ENCODE measurements around the gene SLIT3.
A peak's percentile ranks its signal among the peaks of the same experiment; 100 is the strongest.

The SLIT3 gene

DNA sequence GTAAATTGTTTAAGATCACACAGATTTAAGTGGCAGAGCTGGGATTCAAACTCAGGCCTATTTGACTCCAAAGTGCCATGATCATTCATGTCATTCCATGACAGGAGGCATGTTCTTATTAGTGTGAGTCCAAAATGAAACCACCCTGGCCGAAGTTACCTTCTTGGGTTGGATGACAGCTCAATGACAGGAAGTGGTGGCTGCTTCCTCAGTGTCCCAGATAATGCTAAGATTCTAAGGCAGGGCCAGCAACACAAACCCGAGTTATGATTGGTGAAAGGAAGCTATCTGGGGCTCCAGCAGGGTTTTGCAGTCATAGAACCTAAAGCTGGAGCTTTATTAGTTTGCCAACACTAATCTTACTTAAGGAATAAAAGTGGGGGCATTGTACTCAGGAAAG, 340.4 kb downstream of the SLIT3 start:
- no peak for DNase-seq (ENCODE audit: low spot score)

DNA sequence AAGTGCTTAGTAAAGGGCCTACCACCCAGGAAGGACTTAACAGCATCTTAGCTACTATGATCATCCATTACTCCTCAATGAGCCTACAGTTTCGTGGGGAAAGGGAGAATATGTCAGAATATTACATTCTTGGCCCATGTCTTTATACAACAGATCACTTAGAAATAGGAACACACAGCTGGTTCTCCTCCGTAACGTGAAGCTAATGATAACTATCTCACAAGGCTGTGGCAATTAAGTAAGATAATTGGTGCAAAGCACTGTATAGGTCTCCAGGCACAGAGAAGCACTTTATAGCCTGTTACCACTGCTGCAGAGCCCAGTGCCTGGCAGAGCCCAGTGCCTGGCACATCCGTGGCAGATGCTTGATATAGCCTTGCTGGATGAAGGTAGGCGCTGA, 347.6 kb downstream of the SLIT3 start:
- DNase-seq (ENCODE audit: low spot score), result no peak

DNA sequence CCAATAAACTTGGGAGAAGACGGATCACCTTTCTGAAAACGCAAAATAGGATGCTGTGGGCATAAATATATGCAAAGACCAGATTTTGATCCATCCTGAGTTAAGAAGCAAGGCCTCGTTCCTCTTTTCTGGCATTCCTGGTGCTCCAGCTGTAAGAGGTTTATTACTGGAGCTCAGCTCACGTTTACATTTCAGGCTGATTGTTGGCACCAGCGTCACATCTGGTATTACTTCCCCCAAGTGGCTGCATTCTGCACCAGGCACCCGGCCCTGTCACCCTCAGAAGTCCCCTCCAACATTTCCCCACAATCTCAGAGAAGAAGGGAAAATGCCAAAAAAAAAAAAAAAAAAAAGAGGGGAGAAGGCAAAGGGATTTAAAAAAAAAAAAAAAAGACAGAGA, 348.7 kb downstream of the SLIT3 start:
- no peak for DNase-seq (ENCODE audit: low spot score)

DNA sequence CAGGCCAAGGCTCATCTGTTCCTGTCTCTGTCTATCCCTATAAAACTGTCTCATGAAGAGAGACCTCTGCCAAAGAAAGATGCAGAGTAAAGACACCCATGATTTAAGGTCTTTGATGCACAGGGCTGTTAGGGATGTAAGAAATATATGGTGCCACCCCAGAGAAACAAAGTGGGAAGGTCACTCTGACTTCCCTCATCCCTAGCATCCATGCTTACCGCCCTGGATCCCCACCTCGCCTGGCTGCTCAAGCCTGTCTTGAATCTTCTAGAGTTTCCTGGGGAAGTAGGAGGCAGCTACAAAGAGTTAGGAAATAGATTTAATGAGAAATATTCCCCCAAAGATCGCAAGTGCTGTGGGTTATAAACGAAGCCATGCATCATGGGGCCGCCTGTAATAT, 349.2 kb downstream of the SLIT3 start:
- no peak for DNase-seq (ENCODE audit: low spot score)

DNA sequence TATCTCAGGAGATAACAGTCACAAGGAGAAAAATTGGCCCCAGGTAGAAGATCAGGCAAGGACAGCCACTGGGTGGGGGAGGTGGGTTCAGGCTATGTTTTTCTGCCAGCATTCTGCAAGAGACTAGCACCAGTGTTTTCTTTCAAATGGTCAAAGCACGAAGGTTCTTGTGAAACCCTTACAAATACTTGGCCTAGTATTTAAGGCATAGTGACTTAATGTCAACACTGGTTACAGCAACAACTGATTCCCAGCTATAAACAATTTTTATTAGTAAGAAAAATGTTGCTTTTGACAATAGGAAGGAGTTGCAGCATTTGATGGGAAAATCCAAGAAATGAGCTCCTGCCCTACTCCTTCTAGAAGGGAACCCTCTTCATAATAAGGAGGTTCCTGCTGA, 349.6 kb downstream of the SLIT3 start:
- no peak for DNase-seq (ENCODE audit: low spot score)

DNA sequence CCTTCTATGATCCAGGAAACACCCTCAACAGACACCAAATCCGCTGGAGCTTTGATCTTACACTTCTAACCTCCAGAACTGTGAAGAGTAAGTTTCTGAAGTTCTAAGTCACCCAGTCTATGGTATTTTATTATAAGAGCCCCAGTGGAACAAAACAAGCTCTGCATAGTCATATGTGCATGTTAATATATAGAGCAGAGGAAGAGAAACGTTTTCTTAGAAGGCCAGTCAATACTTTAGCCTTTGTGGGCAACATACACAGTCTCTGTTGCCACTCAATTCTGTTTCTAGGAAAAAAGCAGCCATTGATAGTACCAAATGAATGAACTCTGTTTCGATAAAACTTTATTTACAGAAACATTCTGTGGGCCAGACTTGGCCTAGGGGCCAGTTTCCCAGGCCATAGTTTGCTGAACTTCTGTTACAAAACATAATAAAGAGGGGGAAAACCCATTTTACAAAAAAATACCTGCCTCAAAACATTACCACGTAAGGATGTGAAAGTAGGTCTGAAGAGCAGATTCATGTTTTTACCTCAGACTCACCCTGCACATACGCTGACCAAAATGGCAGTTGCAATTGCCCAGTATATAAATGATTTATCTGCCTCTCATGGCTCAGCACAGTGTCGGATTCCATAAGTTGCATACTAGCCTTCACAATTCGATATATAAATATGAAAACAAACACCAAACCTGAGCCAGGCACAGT, 350.5 kb downstream of the SLIT3 start:
- no peak for DNase-seq (ENCODE audit: low spot score)

DNA sequence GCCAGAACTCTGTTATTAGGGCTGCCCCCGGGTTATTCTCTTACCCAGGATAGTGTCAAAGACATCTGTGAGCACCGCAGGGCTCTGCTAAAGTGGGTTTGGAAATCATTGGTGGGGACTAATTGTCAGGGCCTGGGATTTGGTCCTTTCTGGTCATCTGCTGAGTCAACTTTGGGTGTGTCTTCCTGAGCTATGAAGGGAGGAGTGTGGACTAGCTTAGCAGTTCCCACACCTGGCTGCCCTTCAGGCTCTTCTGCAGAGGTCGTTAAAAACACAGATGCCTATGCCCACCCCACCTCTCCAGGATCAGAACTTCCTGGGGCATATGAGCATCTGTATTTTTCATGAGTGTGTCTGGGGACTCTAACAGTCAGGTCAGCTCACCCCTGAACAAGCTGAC, 352.2 kb downstream of the SLIT3 start:
- DNase-seq (ENCODE audit: low spot score), result no peak

DNA sequence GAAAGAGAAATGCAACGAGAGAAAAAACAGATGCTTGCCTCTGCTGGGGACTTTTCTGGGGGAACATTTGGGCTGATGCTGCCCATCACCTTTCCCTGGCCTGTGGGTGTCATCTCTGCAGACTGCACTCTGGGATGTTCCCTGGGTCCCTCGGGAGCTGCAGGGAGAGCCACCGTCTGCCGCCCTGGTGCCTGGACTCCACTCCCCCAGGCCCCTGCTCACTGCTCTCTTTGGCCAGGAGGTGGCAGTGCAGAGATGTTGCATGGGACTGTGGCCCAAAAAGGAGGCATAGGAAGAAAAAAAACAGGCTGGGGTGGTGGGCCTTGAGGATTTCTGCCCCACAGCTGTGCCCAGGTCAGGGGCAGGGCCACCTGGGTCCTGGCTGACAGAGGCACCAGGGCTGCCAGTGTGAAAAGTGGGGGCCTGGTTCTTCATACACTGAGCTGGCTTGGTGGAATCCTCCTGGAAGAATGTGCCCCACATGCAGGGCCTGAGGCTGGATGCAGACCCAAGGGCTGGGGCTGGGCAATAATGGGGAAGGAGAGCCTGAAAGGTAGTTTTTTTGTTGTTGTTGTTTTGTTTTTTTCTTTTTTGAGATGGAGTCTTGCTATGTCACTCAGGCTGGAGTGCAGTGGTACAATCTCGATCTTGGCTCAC, 353.6 kb downstream of the SLIT3 start:
- peak; percentile 38 for DNase-seq (ENCODE audit: low spot score)

DNA sequence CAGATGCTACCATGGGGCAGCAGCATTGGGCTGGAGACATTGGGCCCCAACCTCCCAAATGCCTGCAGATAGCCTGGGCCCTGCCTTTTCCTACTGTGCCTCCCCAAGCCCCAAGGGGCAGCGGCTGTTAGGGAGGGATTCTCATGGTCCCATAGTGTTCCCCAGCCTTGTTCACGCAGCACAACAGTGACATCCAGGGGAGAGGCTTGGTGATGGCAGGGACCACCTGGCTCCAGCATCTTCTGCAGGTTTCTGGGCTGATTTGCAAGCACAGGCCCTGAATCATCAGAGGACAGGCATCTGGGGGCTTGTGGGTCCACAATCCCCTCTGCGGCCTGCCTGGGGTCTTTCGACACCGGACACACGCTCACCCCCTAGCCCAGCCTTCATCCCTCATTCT, 354.6 kb downstream of the SLIT3 start:
- peak; percentile 9 for DNase-seq (ENCODE audit: low spot score)

DNA sequence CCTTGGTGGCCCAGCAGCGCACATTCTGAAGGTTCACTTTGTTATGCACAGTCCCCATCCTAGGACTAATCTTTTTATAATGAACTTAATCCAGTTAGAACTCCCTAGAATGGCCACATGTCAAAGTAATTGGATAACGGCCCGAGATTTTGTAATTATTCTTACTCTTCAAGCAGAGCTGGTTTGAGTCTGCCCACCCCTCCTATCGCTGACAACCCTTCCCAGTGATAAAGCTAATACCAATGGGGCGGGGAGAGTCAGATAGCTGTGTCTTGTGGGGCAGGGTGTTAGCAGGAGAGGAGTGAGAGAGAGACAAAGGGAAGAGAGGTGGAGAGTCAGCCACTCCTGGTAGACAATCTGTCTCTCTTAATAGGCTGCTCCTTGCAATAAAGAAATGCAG, 356.9 kb downstream of the SLIT3 start:
- DNase-seq (ENCODE audit: low spot score), result no peak

DNA sequence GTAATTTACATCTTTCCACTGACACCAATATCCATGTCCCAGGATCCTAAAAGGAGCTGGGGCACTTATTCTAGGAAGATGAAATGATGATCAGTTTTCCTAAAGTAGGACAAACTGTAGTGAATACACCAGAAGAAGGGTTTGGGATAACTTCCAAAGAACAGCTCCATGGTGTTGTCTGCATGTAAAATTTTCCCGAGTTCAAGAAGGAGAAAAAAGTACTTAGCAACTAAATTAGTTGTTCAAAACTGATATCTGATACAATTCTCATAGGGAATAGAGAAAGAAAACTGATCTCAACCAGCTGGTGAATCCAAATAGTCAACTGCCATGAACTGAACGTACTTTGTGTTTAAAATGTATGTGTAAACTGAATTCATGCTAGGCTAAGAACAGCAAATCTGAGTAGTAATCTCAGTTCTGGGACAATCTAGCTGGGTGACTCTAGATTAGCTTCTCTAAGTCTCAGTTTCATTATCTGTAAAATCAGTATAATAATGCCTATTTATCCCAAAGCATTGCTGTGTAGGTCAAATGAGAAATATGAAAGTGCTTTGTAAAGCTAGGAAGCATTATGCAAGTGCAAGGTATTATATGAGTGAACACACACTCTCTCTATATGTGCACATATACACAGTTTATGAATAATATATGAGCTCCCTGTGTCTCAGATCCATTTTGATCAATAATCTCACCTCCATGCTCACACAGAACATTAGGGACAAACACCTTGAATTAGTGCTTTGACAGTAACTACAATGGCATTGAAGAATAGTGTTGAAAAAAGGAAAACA, 357.7 kb downstream of the SLIT3 start:
- DNase-seq (ENCODE audit: low spot score), result no peak

DNA sequence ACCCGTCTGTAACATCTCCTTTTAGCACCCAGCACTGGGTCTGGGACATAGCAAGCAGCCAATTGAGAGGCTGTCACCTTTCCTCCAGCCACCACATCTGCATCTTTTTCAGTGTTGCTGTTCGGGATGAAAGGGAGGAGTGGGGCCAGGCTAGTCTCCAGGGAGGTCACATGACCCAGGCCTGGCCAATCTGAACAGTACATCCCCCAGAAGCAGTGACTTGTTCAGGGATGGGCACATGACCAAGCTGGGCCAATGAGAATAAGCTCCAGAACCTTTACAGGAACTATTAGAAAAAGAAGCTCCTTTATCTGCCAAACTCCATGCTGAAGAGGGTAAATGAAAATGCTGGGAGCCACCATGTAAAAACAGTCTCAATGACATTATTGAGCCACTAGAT, 359.0 kb downstream of the SLIT3 start:
- DNase-seq (ENCODE audit: low spot score), result no peak

DNA sequence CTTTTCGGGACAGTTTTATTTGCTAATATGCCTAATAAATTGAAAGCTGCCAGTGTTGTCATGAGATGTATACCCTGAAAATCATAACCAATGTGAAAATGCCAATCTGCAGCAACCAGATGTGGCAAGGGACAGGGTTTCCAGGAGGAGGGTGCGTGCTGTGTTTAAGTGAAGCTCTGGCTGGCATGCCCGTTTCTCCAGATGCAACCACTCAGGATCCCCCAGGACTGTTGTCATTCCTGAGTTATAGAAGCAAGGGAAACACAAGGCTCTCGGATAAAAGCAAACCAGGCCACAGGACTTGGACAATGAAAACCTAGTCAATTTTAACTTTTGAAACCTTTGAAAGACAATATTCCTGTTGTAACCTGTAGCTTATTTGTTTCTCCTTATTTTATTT, 360.2 kb downstream of the SLIT3 start:
- no peak for DNase-seq (ENCODE audit: low spot score)

DNA sequence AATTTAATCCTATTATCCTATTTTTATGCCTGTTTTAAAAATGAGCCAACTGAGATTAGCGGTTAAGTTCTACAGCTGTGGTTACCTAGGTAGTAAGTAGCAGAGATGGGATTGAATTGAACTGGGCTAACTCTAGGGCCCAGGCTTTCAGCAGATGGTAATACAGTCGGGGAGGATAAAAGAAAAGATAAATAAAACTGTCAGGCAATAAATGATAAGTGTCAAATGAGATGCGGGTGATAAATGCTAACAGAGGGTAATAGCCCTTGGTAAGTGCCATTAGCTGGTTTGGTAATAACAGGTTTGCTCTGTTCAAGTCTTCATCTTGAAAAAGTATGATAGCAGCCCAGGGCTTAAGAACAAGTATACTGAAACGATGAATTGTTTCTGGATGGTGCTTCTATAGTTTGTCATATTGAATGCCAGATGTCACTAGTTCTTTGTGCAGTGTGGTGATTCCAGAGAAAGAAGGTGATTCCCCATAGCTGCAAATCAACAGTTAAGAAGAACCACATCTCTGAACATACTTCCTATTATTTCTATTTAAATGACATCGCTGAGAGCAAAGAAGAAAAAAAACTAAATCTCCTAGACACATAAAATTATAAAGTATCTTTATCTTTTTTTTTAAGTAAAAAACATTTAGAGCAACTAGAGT, 360.9 kb downstream of the SLIT3 start:
- no peak for DNase-seq (ENCODE audit: low spot score)

DNA sequence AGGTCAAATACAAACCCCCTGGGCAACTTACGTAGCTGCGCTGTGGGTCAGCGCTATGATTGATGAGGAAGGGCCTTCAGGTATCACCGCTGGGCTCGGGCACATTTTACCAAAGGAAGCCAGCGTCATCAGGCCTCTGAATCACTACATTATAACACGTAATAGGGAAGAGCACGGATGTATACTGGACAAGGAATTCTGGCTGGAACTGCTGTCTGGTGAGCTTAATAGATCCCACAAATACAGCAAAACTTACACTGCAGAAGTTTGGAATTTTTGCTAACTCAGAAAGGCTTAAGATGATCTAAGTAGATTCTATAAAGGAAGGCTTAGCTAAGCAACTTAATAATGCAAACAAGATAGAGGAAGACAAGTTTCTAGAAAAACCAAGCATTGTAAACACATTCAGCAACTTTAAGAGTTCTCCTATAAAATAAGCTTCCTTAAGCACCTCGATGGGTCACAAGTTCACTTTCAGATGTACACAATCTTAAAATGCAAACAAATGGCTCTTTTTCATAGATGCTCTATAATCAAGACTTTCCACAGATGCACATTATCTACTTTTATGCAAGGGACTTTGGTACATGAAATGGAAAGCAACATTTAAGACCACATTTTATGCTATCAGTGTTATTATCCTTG, 361.7 kb downstream of the SLIT3 start:
- DNase-seq (ENCODE audit: low spot score), result no peak

DNA sequence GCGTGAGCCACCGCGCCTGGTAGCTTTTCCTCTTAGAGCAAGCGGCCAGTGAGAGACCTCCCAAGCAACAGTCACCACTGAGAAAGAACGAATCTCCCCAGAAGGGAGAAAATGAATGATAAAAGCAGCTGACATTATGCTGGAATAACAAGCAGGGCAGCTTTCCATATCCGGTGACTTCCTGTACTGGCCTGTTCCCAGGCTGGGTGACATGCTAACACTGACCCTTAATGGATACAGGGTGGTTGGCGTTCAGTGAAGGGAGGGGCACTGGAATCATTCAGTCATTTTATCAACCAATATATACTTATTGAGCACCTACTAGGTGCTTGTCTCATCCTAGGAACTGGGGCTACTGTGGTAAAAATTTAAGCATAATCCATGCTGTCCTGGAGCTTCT, 364.4 kb downstream of the SLIT3 start:
- DNase-seq (ENCODE audit: low spot score), result no peak

DNA sequence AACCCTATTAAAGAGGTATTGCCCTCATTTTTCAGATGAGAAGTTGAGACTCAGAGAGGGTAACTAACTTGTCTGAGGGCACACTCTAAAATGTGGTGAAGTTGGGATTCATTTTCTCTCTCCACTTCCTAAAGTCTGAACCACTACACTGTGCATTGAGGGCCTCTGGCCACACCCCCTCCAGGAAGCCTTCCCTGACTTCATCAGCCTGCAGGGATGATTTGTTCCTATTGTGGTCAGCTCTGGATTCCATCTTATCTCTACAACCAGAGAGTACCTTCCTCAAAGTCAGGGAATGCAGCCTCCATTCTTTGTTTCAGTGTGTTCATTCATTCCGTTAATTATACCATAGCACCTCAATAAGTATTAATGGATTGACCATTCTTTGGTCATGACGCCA, 365.8 kb downstream of the SLIT3 start:
- no peak for DNase-seq (ENCODE audit: low spot score)

DNA sequence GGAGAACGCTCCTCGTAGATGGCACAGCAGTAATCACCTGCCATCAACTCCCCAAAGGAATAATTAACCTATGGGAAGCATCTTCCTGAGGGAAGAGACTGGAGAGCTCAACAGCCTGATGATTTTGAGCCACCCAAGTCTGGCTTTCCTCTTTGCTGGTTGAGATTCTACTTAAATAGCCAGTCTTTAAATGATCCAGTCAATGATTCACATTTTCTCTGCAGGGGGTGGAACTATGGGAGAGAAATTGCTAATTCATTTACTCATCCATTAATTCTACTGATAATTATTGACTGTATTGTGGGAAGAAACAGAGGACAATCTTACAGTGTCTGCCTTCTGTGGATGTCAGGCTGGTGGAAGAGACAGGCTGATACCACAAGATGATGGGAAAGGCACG, 366.8 kb downstream of the SLIT3 start:
- DNase-seq (ENCODE audit: low spot score), result no peak

DNA sequence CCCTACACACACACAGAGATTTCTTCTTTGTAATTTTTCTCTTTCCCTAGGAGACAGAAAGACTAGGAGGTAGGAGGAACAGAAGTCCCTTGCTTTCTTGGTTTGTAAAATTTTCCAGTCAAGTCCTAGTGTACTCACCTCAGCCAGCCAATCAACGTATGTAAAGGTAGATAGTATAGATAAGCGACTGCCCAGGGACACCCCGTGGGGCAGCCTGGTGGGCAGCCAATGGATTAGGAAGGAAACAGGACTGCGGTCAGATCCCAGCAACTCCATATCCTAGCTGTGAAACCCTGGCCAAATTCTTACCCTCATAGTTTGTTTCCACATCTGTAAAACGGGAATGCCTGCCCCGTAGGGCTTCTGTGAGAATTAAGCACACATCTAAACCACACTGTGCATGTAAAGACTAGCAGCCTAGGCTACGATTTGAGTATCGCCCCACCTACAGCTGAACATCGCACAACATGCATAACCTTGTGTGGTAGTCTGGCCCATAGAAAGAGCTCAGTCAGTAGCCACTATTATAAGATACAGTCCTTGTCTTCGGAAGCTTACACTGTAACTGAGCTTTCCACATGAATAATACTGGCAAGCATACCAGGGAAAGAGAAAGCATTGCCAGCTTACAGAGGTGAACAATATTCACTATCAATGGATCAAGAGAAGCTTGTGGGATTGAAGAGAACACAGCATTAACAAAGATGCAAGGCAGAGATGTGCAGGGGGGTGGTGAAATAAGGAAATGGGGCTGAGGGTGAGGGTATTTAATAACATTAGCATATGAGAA, 368.3 kb downstream of the SLIT3 start:
- DNase-seq (ENCODE audit: low spot score), result no peak

DNA sequence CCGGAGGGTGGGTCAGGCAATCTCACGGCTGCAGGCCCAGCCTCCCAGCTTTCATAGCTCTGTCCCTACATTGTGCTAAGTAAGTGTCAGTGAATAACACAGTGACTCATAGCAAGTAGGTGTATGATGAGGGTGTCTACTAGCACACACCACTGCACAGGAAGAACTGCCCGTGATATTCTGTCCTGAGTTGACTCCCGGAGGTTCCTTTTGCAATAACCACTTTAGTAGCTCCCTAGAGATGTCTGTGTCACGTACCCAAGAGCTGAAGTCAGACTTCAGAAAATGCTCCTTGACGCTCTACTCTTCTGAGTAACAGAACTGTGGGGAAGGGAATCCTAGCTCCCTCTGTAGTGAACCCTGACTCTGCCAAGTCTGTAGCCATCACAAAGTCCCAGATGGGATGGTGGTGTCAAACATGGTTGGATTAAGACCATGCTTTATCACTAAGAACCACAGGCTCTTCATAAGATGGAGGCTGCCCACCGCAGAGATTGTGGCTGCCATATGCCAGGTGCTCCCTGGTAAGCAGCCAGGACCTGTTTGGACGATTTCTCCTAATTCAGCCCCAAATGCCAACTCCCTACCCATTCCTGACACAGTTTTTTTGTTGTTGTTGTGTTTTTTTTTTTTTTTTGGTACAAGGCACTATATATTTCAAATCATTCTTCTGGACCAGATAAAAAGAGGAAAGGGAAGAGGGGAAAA, 369.1 kb downstream of the SLIT3 start:
- DNase-seq (ENCODE audit: low spot score), result no peak

DNA sequence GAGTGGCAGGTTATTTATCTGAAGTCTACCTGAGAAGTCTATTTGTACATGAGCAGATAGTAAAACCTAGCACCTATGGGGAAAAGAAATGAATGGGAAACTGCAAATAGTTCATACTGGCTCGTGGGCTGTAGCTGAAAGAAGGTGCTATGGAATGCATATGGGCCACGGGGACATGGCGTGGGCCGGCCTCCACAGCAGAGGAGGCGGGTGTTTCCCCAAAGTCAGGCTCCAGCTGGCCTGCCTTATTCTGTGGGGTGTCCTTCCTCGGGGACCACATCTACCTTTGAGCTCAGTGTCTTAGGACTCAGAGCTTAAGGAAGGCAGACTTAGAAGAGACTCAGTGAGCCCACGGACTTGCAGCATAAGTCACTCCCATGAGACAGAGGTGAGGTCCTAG, 371.3 kb downstream of the SLIT3 start:
- DNase-seq (ENCODE audit: low spot score), result no peak

Data from pons (tissue), 1 donor.